Sigmoid colon (tissue), 7 donors: ENCODE data around the gene LCP2. TPM values are rescaled to one million over a fixed set of nuclear protein-coding genes. Genes with fewer than 3 reads are reported as not detected.

ENCODE experiments used
- DNase-seq: peaks from one replicate; pipeline ENCODE4 v3.0.0-alpha.2; 2019
- H3K27ac ChIP-seq, 4 donors: fragments of 200-600 bp; sonication (generic); one replicate each; pipeline ENCODE4 v1.5.1; 2016 to 2019; ENCODE audit warnings: mild to moderate bottlenecking in 1 of 4
- H3K27me3 ChIP-seq, 3 donors: fragments of 200-600 bp; sonication (generic); one replicate each; pipeline ENCODE4 v1.5.1; 2019; ENCODE audit warnings: mild to moderate bottlenecking in 1 of 3
- H3K36me3 ChIP-seq, 4 donors: fragments of 200-600 bp; sonication (generic); one replicate each; pipeline ENCODE4 v1.5.1; 2016 to 2019
- H3K4me1 ChIP-seq, 4 donors: fragments of 200-600 bp; sonication (generic); one replicate each; pipeline ENCODE4 v1.5.1; 2017 to 2019
- H3K4me3 ChIP-seq, 4 donors: fragments of 200-600 bp; sonication (generic); one replicate each; pipeline ENCODE4 v1.5.1; 2017 to 2019; ENCODE audit warnings: mild to moderate bottlenecking in 2 of 4, moderate library complexity in 1 of 4
- H3K9me3 ChIP-seq, 4 donors: fragments of 200-600 bp in 3 of 4; sonication (generic) in 3 of 4; one replicate each; pipeline versions ENCODE4 v1.5.1 to v1.6.1; 2013 to 2019
- CTCF ChIP-seq, 4 experiments: fragments of 450-650 bp in 3 of 4; fragments of 200-600 bp in 1 of 4; IDR thresholded peaks; one replicate each; pipeline ENCODE4 v1.5.1; 2016 to 2019; ENCODE audit warnings: antibody characterized with exemption in 4 of 4, mild to moderate bottlenecking in 3 of 4, moderate library complexity in 2 of 4
- EP300 ChIP-seq, 4 donors: sonication (generic); formaldehyde crosslinking; IDR thresholded peaks; one replicate each; pipeline ENCODE4 v1.6.1; 2017; ENCODE audit warnings: antibody characterized with exemption in 4 of 4
- POLR2A ChIP-seq, 2 donors: fragments of 450-650 bp; IDR thresholded peaks; one replicate each; pipeline ENCODE4 v1.6.1; 2016; ENCODE audit warnings: antibody characterized with exemption in 2 of 2, mild to moderate bottlenecking in 2 of 2, moderate library complexity in 2 of 2
- POLR2AphosphoS5 ChIP-seq, 4 donors: sonication (generic); formaldehyde crosslinking; IDR thresholded peaks; one replicate each; pipeline ENCODE4 v1.6.1; 2017; ENCODE audit warnings: antibody characterized with exemption in 4 of 4
- WGBS, 2 donors: extraction: QIAGEN DNeasy Blood & Tissue Kit; methylation state at CpG; one replicate each; pipeline ENCODE4 v1.1.7; 2013; 5-methylcytosine and 5-hydroxymethylcytosine counted together
- intact Hi-C: fragments of 100-400 bp; cut with DNase I; formaldehyde crosslinking; loops from one replicate; pipeline ENCODE4 v1.15.1; 2023
- polyA plus RNA-seq, 3 donors: library from polyadenylated mRNA; stranded (reverse); fragments of 200-250 nt; gene quantifications; one replicate each; pipeline ENCODE4 v1.2.3, GENCODE V29; 2013
- total RNA-seq, 4 donors: library from RNA; depleted of rRNA; stranded (reverse); fragments of >200 nt; gene quantifications; one replicate each; pipeline ENCODE4 v1.1.0, GENCODE V29; 2016
- donor health status: healthy with polysubstance abuse.
- donor health status: Bipolar disorder and iron deficiency.
- donor health status: healthy.

LCP2 gene
- total and polyA plus RNA-seq, 7 donors: 5.4 to 22.3 (median 12.2) TPM

- TF ChIP-seq POLR2A (IDR thresholded peaks at IDR 0.05) (no peak), EP300 (IDR thresholded peaks at IDR 0.05) (no peak), CTCF (IDR thresholded peaks at IDR 0.05) (no peak), POLR2AphosphoS5 (IDR thresholded peaks at IDR 0.05) (no peak)
- H3K4me1 ChIP-seq: no peaks in the 10 kb centered on the region
- no peaks in the 10 kb centered on the region for H3K36me3 ChIP-seq
- H3K27me3 ChIP-seq: no peaks in the 10 kb centered on the region
- peak; percentile 40 for DNase-seq
- peak overlapping the region; percentile 44 to 64 (median 50) for H3K27ac ChIP-seq
- WGBS, 2 donors: 47 to 76% methylated on average over 13 of the region's 13 CpGs
- intact Hi-C loops: no loop called here
- H3K9me3 ChIP-seq: no peaks in the 10 kb centered on the region
- H3K4me3 ChIP-seq: peak overlapping the region in 3 of 4 donors; percentile 33 to 37 (median 36)
Measured at GRCh38 chr5:170296036-170296934, 1.3 kb downstream of the LCP2 start.

GRCh38 chr5:170294556-170294955, 3.0 kb downstream of the LCP2 start:
- Histone ChIP-seq H3K27ac (no peak overlapping the region), H3K9me3 (no peaks in the 10 kb centered on the region), H3K4me3 (peak overlapping the region in 1 of 4 donors; percentile 36), H3K4me1 (no peaks in the 10 kb centered on the region), H3K36me3 (no peaks in the 10 kb centered on the region), H3K27me3 (no peaks in the 10 kb centered on the region)
- intact Hi-C loops: no loop called here
- TF ChIP-seq CTCF (IDR thresholded peaks at IDR 0.05): no peak
- no peak for TF ChIP-seq POLR2AphosphoS5 (IDR thresholded peaks at IDR 0.05)
- TF ChIP-seq POLR2A (IDR thresholded peaks at IDR 0.05): no peak
- TF ChIP-seq EP300 (IDR thresholded peaks at IDR 0.05): no peak
- DNase-seq: no peak

GRCh38 chr5:170294057-170294456, 3.5 kb downstream of the LCP2 start:
- no peak overlapping the region for H3K27ac ChIP-seq
- no peaks in the 10 kb centered on the region for H3K36me3 ChIP-seq
- TF ChIP-seq POLR2AphosphoS5 (IDR thresholded peaks at IDR 0.05): no peak
- no peak for TF ChIP-seq CTCF (IDR thresholded peaks at IDR 0.05)
- no peak for TF ChIP-seq POLR2A (IDR thresholded peaks at IDR 0.05)
- TF ChIP-seq EP300 (IDR thresholded peaks at IDR 0.05): no peak
- no peaks in the 10 kb centered on the region for H3K9me3 ChIP-seq
- H3K27me3 ChIP-seq: no peaks in the 10 kb centered on the region
- DNase-seq: no peak
- 67 to 77% methylated on average over 3 of the region's 3 CpGs for WGBS, 2 donors
- no peak overlapping the region for H3K4me3 ChIP-seq
- peaks cover 0 to 2% (median 0%) of the 10 kb centered on the region in 4 donors for H3K4me1 ChIP-seq
- intact Hi-C loops: no loop called here

- 36 to 65% methylated on average over 6 of the region's 6 CpGs for WGBS, 2 donors
- Histone ChIP-seq H3K27ac (no peak overlapping the region), H3K9me3 (no peaks in the 10 kb centered on the region), H3K4me3 (no peak overlapping the region), H3K27me3 (no peaks in the 10 kb centered on the region), H3K4me1 (peaks cover 0 to 10% (median 6%) of the 10 kb centered on the region in 4 donors), H3K36me3 (no peaks in the 10 kb centered on the region)
- TF ChIP-seq EP300 (IDR thresholded peaks at IDR 0.05) (no peak), CTCF (IDR thresholded peaks at IDR 0.05) (no peak), POLR2AphosphoS5 (IDR thresholded peaks at IDR 0.05) (no peak), POLR2A (IDR thresholded peaks at IDR 0.05) (no peak)
- intact Hi-C loops: no loop called here
- DNase-seq: peak; percentile 69
Measured at GRCh38 chr5:170293273-170293672, 4.3 kb downstream of the LCP2 start.
